Muscle of leg (tissue), 11 donors: ENCODE measurements around the gene AOPEP. TPM values are rescaled to one million over a fixed set of nuclear protein-coding genes. Genes with fewer than 3 reads are reported as not detected.

Source experiments
- DNase-seq: peaks from one replicate; pipeline ENCODE4 v3.0.0; 2013
- H3K27ac ChIP-seq: one replicate; pipeline ENCODE4 v1.5.1; 2013; ENCODE audit warnings: mild to moderate bottlenecking, low read length, control low read depth
- H3K27me3 ChIP-seq: one replicate; pipeline ENCODE4 v1.6.1; 2013; ENCODE audit warnings: low read length; ENCODE audit not compliant: control insufficient read depth, insufficient read depth
- H3K36me3 ChIP-seq: one replicate; pipeline ENCODE4 v1.6.1; 2013; ENCODE audit warnings: low read length; ENCODE audit not compliant: control insufficient read depth, insufficient read depth
- H3K4me1 ChIP-seq: one replicate; pipeline ENCODE4 v1.6.1; 2013; ENCODE audit warnings: low read length; ENCODE audit not compliant: control insufficient read depth, insufficient read depth
- H3K4me3 ChIP-seq: one replicate; pipeline ENCODE4 v1.5.1; 2013; ENCODE audit warnings: low read length, control low read depth
- H3K9me3 ChIP-seq: replicated peaks from 2 replicates; pipeline ENCODE4 v1.6.1; 2013; ENCODE audit warnings: low read depth, low read length; ENCODE audit not compliant: control insufficient read depth
- WGBS: methylation state at CpG from one replicate; pipeline ENCODE4 v1.1.5; 2013; ENCODE audit warnings: missing lambda C conversion rate; ENCODE audit not compliant: insufficient coverage; 5-methylcytosine and 5-hydroxymethylcytosine counted together
- polyA plus RNA-seq, 8 donors: library from polyadenylated mRNA; unstranded; fragments of 120-200 nt; gene quantifications; one replicate each; pipeline versions ENCODE4 v1.2.1 to v1.2.3, GENCODE V29; 2013; ENCODE audit warnings: inconsistent platforms in 1 of 8, low replicate concordance in 1 of 8; ENCODE audit not compliant: insufficient read length in 8 of 8, insufficient read depth in 1 of 8
- total RNA-seq: library from RNA; stranded (reverse); fragments of 120-200 nt; gene quantifications from one replicate; pipeline ENCODE4 v1.2.4, GENCODE V29; 2013

Gene AOPEP
- total and polyA plus RNA-seq, 9 donors: 35.0 to 52.3 (median 43.3) TPM

GRCh38 chr9:94772639-94773303, 46.3 kb downstream of the AOPEP start:
- Histone ChIP-seq H3K4me1 (peaks cover 14% of the 10 kb centered on the region), H3K4me3 (no peak overlapping the region), H3K9me3 (no peaks in the 10 kb centered on the region), H3K27ac (peak overlapping the region; percentile 85), H3K36me3 (no peaks in the 10 kb centered on the region), H3K27me3 (no peaks in the 10 kb centered on the region)
- peak; percentile 87 for DNase-seq
- WGBS: no CpG with 5 or more reads among the region's 4 CpGs

GRCh38 chr9:94773655-94774054, 47.2 kb downstream of the AOPEP start:
- H3K27ac ChIP-seq: peak overlapping the region; percentile 85
- no peak overlapping the region for H3K4me3 ChIP-seq
- no peaks in the 10 kb centered on the region for H3K9me3 ChIP-seq
- no peaks in the 10 kb centered on the region for H3K36me3 ChIP-seq
- DNase-seq: no peak
- no peaks in the 10 kb centered on the region for H3K27me3 ChIP-seq
- H3K4me1 ChIP-seq: peaks cover 14% of the 10 kb centered on the region
- WGBS: 96% methylated on average over 4 of the region's 5 CpGs

- no peaks in the 10 kb centered on the region for H3K27me3 ChIP-seq
- no peaks in the 10 kb centered on the region for H3K36me3 ChIP-seq
- no peak overlapping the region for H3K27ac ChIP-seq
- no peak overlapping the region for H3K4me3 ChIP-seq
- peaks cover 7% of the 10 kb centered on the region for H3K4me1 ChIP-seq
- no CpG with 5 or more reads among the region's 4 CpGs for WGBS
- no peaks in the 10 kb centered on the region for H3K9me3 ChIP-seq
- no peak for DNase-seq
Measured at GRCh38 chr9:94778013-94778412, 51.5 kb downstream of the AOPEP start.

- Histone ChIP-seq H3K36me3 (no peaks in the 10 kb centered on the region), H3K27me3 (no peaks in the 10 kb centered on the region), H3K27ac (no peak overlapping the region), H3K4me1 (peaks cover 5% of the 10 kb centered on the region), H3K9me3 (no peaks in the 10 kb centered on the region), H3K4me3 (no peak overlapping the region)
- no peak for DNase-seq
- no CpG with 5 or more reads among the region's 2 CpGs for WGBS
Measured at GRCh38 chr9:94779031-94779430, 52.5 kb downstream of the AOPEP start.

GRCh38 chr9:94779693-94780290, 53.3 kb downstream of the AOPEP start:
- no peak for DNase-seq
- Histone ChIP-seq H3K4me1 (peaks cover 5% of the 10 kb centered on the region), H3K4me3 (no peak overlapping the region), H3K27me3 (no peaks in the 10 kb centered on the region), H3K36me3 (no peaks in the 10 kb centered on the region), H3K27ac (no peak overlapping the region), H3K9me3 (no peaks in the 10 kb centered on the region)
- WGBS: 83% methylated on average over 1 of the region's 4 CpGs

DNA sequence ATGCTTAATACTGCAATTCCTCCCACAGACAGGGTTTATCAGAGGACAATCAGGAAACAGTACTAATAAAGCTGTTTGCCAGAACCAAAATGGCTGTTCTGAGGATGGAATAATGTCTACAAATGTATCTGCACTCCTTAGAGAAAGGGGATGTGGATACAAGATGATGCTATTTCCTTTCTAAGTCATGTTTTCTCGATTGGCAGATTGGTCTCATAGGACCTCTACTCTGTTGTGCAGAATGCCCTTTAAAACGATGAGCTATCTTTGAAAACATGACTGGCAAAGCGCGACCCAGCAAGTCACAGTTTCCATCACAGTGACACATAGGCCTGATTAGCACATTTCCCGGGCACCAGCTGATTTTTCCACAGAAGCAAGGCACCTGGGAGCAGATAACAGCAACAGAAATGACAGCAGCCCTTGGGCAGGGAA, 54.0 kb downstream of the AOPEP start:
- Histone ChIP-seq H3K4me1 (peaks cover 8% of the 10 kb centered on the region), H3K9me3 (no peaks in the 10 kb centered on the region), H3K27me3 (no peaks in the 10 kb centered on the region), H3K36me3 (no peaks in the 10 kb centered on the region), H3K27ac (no peak overlapping the region), H3K4me3 (no peak overlapping the region)
- peak; percentile 31 for DNase-seq
- 57% methylated on average over 4 of the region's 5 CpGs for WGBS

GRCh38 chr9:94782355-94783101, 56.0 kb downstream of the AOPEP start:
- Histone ChIP-seq H3K4me1 (peaks cover 11% of the 10 kb centered on the region), H3K27ac (peak overlapping the region; percentile 86), H3K4me3 (no peak overlapping the region), H3K27me3 (no peaks in the 10 kb centered on the region), H3K9me3 (no peaks in the 10 kb centered on the region), H3K36me3 (no peaks in the 10 kb centered on the region)
- DNase-seq: peak; percentile 93
- 57% methylated on average over 1 of the region's 6 CpGs for WGBS

DNA sequence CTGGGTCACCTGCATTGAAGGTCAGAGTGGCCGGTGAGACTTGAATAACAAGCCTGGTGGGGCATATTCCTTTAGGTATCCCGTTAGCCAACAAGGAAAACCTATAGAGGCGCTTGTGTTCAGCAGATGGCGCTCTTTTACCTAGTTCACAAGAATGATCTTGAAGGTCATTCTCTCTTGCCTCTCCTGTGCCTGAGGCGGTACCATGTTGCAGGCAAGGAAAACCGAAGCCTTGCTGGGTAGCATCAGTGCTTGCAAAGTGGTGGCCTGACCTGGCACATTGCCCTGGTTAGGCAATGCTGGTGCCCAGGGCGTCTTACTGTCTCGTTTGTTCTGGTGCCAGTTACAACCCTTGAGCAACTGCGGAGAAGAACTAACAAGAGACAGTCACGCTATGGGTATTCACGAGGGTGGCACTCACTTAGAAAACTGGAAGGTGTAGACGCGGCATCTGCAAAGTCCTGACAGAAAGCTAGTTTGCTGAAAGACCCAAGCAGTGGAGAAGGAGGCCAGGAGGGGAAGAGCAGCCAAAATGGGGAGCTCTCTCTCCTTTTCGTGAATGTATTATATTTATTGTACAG, 56.7 kb downstream of the AOPEP start:
- peak overlapping the region; percentile 86 for H3K27ac ChIP-seq
- H3K27me3 ChIP-seq: no peaks in the 10 kb centered on the region
- no peak overlapping the region for H3K4me3 ChIP-seq
- no peaks in the 10 kb centered on the region for H3K36me3 ChIP-seq
- 42% methylated on average over 13 of the region's 14 CpGs for WGBS
- peaks cover 11% of the 10 kb centered on the region for H3K4me1 ChIP-seq
- DNase-seq: peak; percentile 89
- no peaks in the 10 kb centered on the region for H3K9me3 ChIP-seq

- WGBS: 100% methylated on average over 2 of the region's 2 CpGs
Measured at GRCh38 chr9:94783928-94784327, 57.4 kb downstream of the AOPEP start.

More at GRCh38 chr9:94783928-94784327, 57.4 kb downstream of the AOPEP start:
- H3K27me3 ChIP-seq: no peaks in the 10 kb centered on the region
- H3K4me3 ChIP-seq: no peak overlapping the region
- no peaks in the 10 kb centered on the region for H3K36me3 ChIP-seq
- no peak for DNase-seq
- H3K4me1 ChIP-seq: peaks cover 11% of the 10 kb centered on the region
- no peaks in the 10 kb centered on the region for H3K9me3 ChIP-seq
- no peak overlapping the region for H3K27ac ChIP-seq
